ENCODE results near the gene MARCHF9. TPM values are rescaled to one million over a fixed set of nuclear protein-coding genes. Genes with fewer than 3 reads are reported as not detected.

MARCHF9 gene
- total RNA-seq, 1 donor, result 12.4 TPM

DNA sequence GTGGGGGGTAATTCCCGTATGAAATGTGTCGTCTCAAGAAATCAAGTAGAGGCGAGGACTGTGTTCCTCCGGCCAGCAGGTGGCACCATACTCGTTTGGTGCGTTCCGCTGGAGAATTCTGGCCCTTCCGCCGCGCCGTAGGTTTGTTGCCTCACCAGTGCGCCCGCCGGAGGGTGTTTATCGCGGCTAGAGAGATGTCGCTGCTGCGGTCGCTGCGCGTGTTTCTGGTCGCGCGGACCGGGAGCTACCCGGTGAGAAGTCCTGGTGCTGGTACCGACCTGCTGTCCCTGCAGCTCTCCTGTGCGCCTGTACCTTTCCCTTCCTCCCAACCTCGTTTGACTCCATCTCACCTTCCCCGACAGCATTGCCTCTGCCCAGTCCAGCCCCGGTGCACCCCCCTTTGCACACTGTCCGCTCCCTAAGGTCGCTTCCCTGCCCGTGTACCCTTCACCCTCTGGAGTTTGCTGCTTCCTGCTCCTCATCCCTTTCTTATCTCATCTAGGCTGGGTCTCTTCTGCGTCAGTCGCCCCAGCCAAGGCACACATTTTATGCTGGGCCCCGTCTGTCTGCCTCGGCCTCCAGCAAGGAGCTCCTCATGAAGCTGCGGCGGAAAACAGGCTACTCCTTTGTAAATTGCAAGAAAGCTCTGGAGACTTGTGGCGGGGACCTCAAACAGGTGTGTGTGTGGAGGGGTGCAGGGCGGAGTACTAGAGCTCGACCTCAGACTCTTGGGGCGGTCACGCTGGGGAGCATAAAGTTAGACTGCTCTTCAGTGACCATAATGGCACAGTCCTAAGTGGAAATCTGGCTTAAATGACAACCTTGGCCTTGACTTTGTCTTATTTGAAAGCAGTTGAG is 27.9 kb downstream of the MARCHF9 start, which contains the start of gene TSFM:
TSS of gene TSFM (plus strand) at position 180 of the 858 bp plus-strand sequence. CDS start at position 195, 15 bp downstream.
- peak; percentile 95 to 98 (median 97) for DNase-seq (ENCODE audit: low read depth in 2 of 3, low spot score in 2 of 3)

DNA sequence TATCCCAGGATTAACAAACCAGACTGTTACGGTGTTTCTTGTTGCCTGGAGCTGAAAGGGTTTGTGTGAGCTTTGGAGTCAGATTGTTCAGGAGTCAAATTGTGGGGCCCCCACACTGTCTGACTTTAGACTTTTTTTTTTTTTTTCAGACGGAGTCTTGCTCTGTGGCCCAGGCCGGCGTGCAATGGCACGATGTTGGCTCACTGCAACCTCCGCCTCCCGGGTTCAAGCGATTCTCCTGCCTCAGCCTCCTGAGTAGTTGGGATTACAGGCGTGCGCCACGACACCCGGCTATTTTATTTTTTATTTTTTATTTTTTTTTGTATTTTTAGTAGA is 28.5 kb downstream of the MARCHF9 start:
- no peak for DNase-seq (ENCODE audit: low read depth in 2 of 3, low spot score in 2 of 3)

DNA sequence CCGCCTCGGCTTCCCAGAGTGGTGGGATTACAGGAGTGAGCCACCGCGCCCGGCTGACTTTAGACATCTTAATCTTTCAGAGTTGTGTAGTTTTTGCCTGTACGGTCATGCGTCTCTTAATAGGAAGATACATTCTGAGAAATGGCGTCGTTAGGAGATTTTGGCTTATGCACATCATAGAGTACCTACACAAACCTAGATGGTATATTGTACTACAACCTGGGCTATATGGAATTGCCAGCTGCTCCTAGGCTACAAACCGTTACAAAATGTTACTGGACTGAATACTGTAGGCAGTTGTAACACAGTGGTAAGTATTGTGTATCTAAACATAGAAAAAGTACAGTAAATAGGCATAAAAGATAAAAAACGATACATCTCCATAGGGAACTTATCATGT is 29.0 kb downstream of the MARCHF9 start:
- no peak for DNase-seq (ENCODE audit: low read depth in 2 of 3, low spot score in 2 of 3)

DNA sequence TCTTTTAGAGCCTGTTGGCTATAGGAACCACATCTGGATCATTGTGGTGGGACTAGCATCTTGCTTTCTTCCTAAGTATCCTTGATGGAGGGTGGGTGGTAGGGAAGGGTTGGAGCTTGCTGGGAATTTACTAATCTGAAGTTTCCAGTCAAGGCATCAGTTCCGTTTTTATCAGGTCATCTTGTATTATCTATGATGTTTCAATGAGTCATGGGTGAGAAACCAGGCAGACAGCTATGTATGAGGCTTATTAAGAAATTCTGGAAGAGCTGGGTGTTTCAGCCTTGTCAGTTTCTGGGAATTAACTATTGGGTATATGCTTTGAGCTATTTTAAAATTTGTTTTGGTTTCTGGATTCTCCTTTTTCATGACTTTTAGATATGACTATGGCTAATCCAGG is 39.0 kb downstream of the MARCHF9 start:
- DNase-seq (ENCODE audit: low read depth in 2 of 3, low spot score in 2 of 3), result no peak

DNA sequence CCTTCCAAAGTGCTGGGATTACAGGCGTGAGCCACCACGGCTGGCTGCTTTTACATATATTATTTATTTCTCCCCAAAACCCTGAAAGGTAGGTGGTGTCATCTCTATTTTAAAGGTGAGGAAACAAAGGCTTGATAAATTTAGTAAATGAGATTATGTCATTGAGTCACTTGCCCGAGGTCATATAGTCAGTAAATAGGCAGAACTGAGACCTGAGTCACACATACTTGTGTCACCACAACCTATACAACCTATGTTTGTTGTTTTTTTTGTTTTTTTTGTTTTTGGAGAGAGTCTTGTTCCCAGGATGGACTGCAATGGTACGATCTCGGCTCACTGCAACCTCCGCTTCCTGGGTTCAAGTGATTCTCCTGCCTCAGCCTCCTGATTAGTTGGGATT is 40.5 kb downstream of the MARCHF9 start:
- DNase-seq (ENCODE audit: low read depth in 2 of 3, low spot score in 2 of 3), result no peak

DNA sequence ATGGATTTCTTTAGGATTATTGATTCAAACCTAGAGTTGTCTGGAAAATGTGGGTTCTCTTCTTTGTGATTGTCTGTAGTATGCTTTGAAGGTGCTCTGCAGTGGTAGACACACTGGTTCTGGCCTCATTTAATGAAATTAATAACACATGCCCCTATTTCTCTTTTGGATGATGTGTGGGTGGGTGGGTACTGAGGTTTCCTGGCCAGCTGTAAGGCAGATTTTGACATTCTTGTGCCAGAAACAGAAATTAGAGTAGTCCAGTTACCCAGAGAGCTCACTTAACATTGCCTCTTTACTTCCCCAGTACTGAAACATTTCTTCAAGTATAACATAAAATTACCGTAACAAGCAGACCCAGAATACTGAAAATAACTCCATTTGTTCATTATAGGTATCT is 42.1 kb downstream of the MARCHF9 start:
- DNase-seq (ENCODE audit: low read depth in 2 of 3, low spot score in 2 of 3), result no peak

DNA sequence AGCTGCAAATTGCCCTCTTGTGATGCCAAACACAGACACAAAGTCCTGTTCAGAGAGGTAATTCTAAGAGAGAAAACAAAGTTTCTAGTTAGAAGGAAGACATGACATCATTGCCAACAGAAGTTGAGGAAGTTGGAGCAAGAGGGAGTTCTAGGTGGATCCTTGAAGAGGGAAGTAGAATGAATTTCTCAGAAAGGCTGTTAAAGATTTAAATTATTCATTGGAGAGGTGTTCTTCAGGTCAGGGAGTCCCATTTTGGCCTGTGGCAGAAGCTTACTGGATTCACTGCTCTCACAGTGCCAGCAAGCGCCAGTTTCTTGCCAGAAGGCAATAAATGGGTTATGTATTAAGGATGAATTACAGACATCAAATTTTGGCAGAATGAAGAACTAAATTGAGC is 43.0 kb downstream of the MARCHF9 start:
- DNase-seq (ENCODE audit: low read depth in 2 of 3, low spot score in 2 of 3), result no peak

DNA sequence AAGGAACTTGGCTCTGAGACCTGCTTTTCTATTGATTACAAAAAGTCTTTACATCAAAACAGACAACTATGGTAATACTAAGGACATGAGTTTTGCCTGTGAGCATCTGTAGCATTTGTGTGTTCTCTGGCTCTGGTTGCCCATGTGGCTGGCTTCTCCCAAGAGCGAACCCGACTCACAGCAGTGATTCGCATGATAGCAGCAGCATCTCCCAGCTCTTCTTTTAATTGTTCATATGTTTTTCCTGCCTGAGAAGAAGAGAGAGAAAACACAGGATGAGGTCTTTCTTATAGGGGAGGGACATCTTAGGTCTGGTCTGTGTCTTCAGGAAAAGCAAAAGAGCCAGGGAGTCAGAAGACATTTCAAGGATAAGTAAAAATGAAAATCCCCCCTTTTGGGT is 46.1 kb downstream of the MARCHF9 start:
- no peak for DNase-seq (ENCODE audit: low read depth in 2 of 3, low spot score in 2 of 3)

DNA sequence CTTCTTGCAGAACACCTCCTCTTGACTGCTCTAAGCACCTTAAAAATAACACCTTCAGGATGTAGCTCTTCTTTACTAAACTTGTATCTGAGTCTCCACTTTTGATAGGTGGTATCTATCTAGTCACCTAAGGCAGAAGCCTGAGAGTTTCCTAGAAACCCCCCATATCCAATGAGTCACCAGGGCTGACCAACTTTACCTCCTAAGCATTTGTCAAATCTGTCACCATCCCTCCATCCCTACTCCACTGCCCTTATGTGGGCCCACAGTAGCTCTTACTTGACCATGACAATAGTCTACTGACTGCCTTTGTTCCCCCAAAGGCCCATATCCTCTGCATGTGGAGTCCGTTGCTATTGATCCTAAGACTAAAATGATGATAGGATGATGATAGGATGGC is 47.7 kb downstream of the MARCHF9 start:
- no peak for DNase-seq (ENCODE audit: low read depth in 2 of 3, low spot score in 2 of 3)

DNA sequence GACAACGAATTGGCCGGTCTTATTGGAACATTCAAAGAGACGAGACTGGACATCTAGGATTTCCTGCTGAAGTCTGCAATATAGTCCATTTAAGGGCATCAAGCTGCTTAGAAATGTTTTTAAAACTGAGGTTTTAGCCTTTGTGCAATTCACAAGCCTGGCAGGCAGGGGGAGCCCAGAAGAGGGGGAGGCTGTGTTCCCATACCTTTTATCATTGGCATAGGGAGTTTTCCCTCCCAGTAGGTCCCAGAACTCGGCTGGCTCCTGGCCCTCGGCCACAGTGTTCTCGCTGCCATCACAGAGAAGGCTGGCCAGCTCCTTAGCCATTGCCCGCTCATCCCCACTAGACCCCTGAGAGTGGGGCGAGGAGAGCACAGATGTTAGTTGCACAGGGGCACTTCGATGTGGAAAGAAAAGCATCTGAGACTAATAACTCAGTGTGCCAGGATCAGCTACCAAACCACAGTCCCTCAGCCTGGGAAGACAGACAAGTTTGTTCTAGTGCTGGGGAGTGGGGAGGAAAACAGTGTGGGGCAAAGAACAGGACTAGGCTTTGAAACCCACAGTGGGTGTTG is 48.5 kb downstream of the MARCHF9 start:
- peak in 1 of 3 donors; percentile 38 for DNase-seq (ENCODE audit: low read depth in 2 of 3, low spot score in 2 of 3)

DNA sequence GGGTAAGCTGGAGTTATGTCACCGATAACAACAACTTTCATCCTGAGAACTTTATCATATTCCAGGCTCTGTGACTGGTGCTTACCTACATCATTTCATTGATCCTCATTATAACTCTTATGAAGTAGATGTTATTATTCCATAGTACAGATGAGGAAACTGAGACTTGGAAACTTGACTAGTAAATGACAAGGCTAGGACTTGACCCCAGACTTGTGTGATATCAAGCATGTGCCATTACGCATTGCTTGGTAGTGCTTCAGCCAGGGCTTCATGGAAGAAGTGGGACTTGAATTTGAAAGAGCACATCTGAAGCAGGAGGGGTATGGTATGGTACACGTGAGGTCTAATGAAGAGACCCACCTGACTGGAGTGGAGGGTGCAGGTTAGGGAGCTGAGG is 51.8 kb downstream of the MARCHF9 start:
- DNase-seq (ENCODE audit: low read depth in 2 of 3, low spot score in 2 of 3), result no peak

DNA sequence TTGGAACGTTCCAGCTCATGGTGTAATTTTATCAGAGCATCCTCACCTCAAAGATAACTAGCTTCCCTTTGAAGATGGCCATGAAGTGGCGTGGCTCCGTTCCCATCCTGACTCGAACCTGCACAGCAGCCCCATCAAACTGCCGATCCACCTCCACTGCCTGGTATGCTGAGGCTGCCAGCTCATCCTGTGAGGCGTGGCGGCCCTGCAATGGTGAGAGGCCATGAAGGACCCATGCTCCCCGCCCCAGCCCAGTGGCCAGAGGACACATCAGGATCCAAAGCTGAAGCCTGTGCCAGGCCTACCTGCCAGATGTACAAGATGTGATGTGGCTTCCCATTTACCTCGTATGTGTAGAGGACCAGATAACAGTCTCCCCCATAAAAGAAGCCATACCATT is 52.4 kb downstream of the MARCHF9 start:
- no peak for DNase-seq (ENCODE audit: low read depth in 2 of 3, low spot score in 2 of 3)

DNA sequence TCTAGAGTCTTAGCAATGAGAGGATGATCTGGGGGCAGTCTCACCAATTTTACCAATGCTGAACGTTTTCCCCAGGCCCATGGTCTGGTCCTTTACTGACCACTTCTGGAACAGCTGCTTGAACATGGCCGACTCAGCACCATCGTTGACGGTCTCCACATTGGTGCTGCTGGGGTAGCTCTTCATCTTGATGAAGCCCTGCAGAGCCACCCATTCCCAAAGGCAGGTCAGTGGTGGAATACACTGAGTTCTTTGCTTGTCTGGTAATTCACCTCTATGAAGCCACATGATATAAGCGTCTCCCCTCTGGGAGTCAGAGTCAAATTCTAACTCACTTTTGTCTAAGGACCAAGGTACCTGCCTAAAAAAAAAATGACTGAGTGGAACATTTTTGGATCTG is 53.4 kb downstream of the MARCHF9 start:
- DNase-seq (ENCODE audit: low read depth in 2 of 3, low spot score in 2 of 3), result no peak

DNA sequence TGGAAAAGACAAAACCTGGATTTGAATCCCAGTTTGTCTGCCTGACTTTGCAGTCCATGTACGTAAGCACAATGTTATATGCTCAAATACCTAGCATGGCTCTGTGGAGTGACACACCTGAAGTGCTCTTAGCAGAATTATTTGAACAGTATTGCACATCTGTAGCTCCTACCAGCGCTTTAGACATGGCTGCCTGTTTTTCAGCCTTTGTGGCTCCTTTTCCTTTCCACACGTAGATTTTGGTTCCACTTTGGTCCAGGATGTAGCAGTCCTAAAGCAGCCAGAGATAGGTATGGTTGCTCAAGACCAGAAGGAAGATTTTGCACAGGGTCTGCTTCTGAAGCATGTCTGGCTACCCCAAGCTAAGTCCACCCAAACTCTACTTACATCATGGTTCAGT is 54.5 kb downstream of the MARCHF9 start:
- DNase-seq (ENCODE audit: low read depth in 2 of 3, low spot score in 2 of 3), result no peak

Small RNAs within 50 kb of the gene (small RNA-seq; reads per million reads assigned to genes)
- not detected for gene RNU6-1083P

Other genes with a start within 250 kb of the MARCHF9 start
- gene DDIT3, start 234.6 kb upstream of the MARCHF9 start, total RNA-seq, result 29.4 TPM
- 24.5 TPM for gene MBD6, start 232.3 kb upstream of the MARCHF9 start, total RNA-seq
- gene DCTN2, start 207.9 kb upstream of the MARCHF9 start, total RNA-seq, result 117 TPM
- gene KIF5A, start 205.1 kb upstream of the MARCHF9 start, total RNA-seq, result 1.3 TPM
- gene PIP4K2C, start 163.9 kb upstream of the MARCHF9 start, total RNA-seq, result 10.0 TPM
- 32.9 TPM for gene DTX3, start 150.3 kb upstream of the MARCHF9 start, total RNA-seq
- 1.3 TPM for gene ARHGEF25, start 143.7 kb upstream of the MARCHF9 start, total RNA-seq
- 0.81 TPM for gene B4GALNT1, start 121.9 kb upstream of the MARCHF9 start, total RNA-seq
- 268 TPM for gene OS9, start 61.0 kb upstream of the MARCHF9 start, total RNA-seq
- gene AGAP2, start 16.4 kb upstream of the MARCHF9 start, total RNA-seq, result 82.9 TPM
- gene TSPAN31, start 10.1 kb upstream of the MARCHF9 start, total RNA-seq, result 41.7 TPM
- 194 TPM for gene CDK4, start 2.8 kb upstream of the MARCHF9 start, total RNA-seq
- 3.2 TPM for gene CYP27B1, start 12.0 kb downstream of the MARCHF9 start, total RNA-seq
- 8.6 TPM for gene METTL1, start 17.0 kb downstream of the MARCHF9 start, total RNA-seq
- gene EEF1AKMT3, start 17.5 kb downstream of the MARCHF9 start, total RNA-seq, result 8.9 TPM
- gene TSFM, start 27.7 kb downstream of the MARCHF9 start, total RNA-seq, result 15.6 TPM
- gene AVIL, start 63.6 kb downstream of the MARCHF9 start, total RNA-seq, result 1.1 TPM
- 159 TPM for gene CTDSP2, start 91.6 kb downstream of the MARCHF9 start, total RNA-seq
- 27.7 TPM for gene ATP23, start 186.5 kb downstream of the MARCHF9 start, total RNA-seq